ENCODE results near the gene RTL10.
"Not testable (repeated sequence)": the region's sequence is repeated elsewhere in the genome, so short reads cannot be mapped to it uniquely, and the experiment has no call there.

Gene RTL10

GRCh38 chr22:19842393-19843106 lies 12.1 kb downstream of the RTL10 start:
- DNase-seq: no peak

GRCh38 chr22:19841641-19842392 lies 12.9 kb downstream of the RTL10 start:
- no peak for DNase-seq

GRCh38 chr22:19840955-19841640 lies 13.6 kb downstream of the RTL10 start:
- DNase-seq: no peak

GRCh38 chr22:19840059-19840458 lies 14.6 kb downstream of the RTL10 start:
- DNase-seq: no peak

- no peak for DNase-seq
Measured at GRCh38 chr22:19837915-19838314, 16.8 kb downstream of the RTL10 start.

GRCh38 chr22:19836512-19836911 lies 18.2 kb downstream of the RTL10 start:
- DNase-seq: no peak

- DNase-seq: no peak
Measured at GRCh38 chr22:19834599-19834998, 20.1 kb downstream of the RTL10 start.

- not testable (repeated sequence) for DNase-seq
Measured at GRCh38 chr22:19833327-19833726, 21.3 kb downstream of the RTL10 start.

- no peak for DNase-seq
Measured at GRCh38 chr22:19832476-19833108, 22.1 kb downstream of the RTL10 start.

GRCh38 chr22:19831979-19832378 lies 22.7 kb downstream of the RTL10 start:
- not testable (repeated sequence) for DNase-seq

- DNase-seq: no peak
Measured at GRCh38 chr22:19831016-19831415, 23.7 kb downstream of the RTL10 start.

- DNase-seq: no peak
Measured at GRCh38 chr22:19828035-19828401, 26.7 kb downstream of the RTL10 start.

- no peak for DNase-seq
Measured at GRCh38 chr22:19827341-19828034, 27.2 kb downstream of the RTL10 start.

- DNase-seq: no peak
Measured at GRCh38 chr22:19826619-19826950, 28.1 kb downstream of the RTL10 start.

- DNase-seq: no peak
Measured at GRCh38 chr22:19825904-19826618, 28.6 kb downstream of the RTL10 start.

- no peak for DNase-seq
Measured at GRCh38 chr22:19824926-19825339, 29.7 kb downstream of the RTL10 start.

- DNase-seq: no peak
Measured at GRCh38 chr22:19824212-19824925, 30.3 kb downstream of the RTL10 start.

- DNase-seq: no peak
Measured at GRCh38 chr22:19823902-19824211, 30.8 kb downstream of the RTL10 start.

- no peak for DNase-seq
Measured at GRCh38 chr22:19823191-19823901, 31.3 kb downstream of the RTL10 start.

GRCh38 chr22:19822301-19823117 lies 32.2 kb downstream of the RTL10 start:
- no peak for DNase-seq

Data from cerebellar nuclear complex (tissue), 1 donor.